ENCODE data around the gene AMOTL1.

The AMOTL1 gene

GRCh38 chr11:94799726-94800125 lies 31.6 kb downstream of the AMOTL1 start:
- TF ChIP-seq CTCF (IDR thresholded peaks at IDR 0.05; ENCODE audit: extremely low read depth, insufficient read depth, missing control alignments): no peak
- in situ Hi-C loops (cut with MboI; ENCODE audit: low pct_unique_long_range_greater_than_20kb, low sequenced_read_pairs, unreplicated experiment): loop anchor here (25.0 kb wide), 1 partner anchor 87 kb away; no protein-coding TSS in a partner anchor
- DNase-seq (ENCODE audit: low spot score): no peak

GRCh38 chr11:94800414-94800813 lies 32.3 kb downstream of the AMOTL1 start:
- TF ChIP-seq CTCF (IDR thresholded peaks at IDR 0.05; ENCODE audit: extremely low read depth, insufficient read depth, missing control alignments): no peak
- in situ Hi-C loops (cut with MboI; ENCODE audit: low pct_unique_long_range_greater_than_20kb, low sequenced_read_pairs, unreplicated experiment): loop anchor here (25.0 kb wide), 1 partner anchor 88 kb away; no protein-coding TSS in a partner anchor
- no peak for DNase-seq (ENCODE audit: low spot score)

- in situ Hi-C loops (cut with MboI; ENCODE audit: low pct_unique_long_range_greater_than_20kb, low sequenced_read_pairs, unreplicated experiment): loop anchor here (25.0 kb wide), 1 partner anchor 90 kb away; no protein-coding TSS in a partner anchor
- TF ChIP-seq CTCF (IDR thresholded peaks at IDR 0.05; ENCODE audit: extremely low read depth, insufficient read depth, missing control alignments): no peak
- DNase-seq (ENCODE audit: low spot score): no peak
Measured at GRCh38 chr11:94801866-94802460, 33.8 kb downstream of the AMOTL1 start.

GRCh38 chr11:94802501-94802900 lies 34.3 kb downstream of the AMOTL1 start:
- in situ Hi-C loops (cut with MboI; ENCODE audit: low pct_unique_long_range_greater_than_20kb, low sequenced_read_pairs, unreplicated experiment): loop anchor here (25.0 kb wide), 1 partner anchor 90 kb away; no protein-coding TSS in a partner anchor
- no peak for DNase-seq (ENCODE audit: low spot score)
- no peak for TF ChIP-seq CTCF (IDR thresholded peaks at IDR 0.05; ENCODE audit: extremely low read depth, insufficient read depth, missing control alignments)

- in situ Hi-C loops (cut with MboI; ENCODE audit: low pct_unique_long_range_greater_than_20kb, low sequenced_read_pairs, unreplicated experiment): loop anchor here (25.0 kb wide), 1 partner anchor 91 kb away; no protein-coding TSS in a partner anchor
- DNase-seq (ENCODE audit: low spot score): no peak
- no peak for TF ChIP-seq CTCF (IDR thresholded peaks at IDR 0.05; ENCODE audit: extremely low read depth, insufficient read depth, missing control alignments)
Measured at GRCh38 chr11:94803491-94803890, 35.3 kb downstream of the AMOTL1 start.

- no peak for DNase-seq (ENCODE audit: low spot score)
- in situ Hi-C loops (cut with MboI; ENCODE audit: low pct_unique_long_range_greater_than_20kb, low sequenced_read_pairs, unreplicated experiment): loop anchor here (25.0 kb wide), 1 partner anchor 93 kb away; no protein-coding TSS in a partner anchor
Measured at GRCh38 chr11:94804874-94805273, 36.7 kb downstream of the AMOTL1 start.

More at GRCh38 chr11:94804874-94805273, 36.7 kb downstream of the AMOTL1 start:
- TF ChIP-seq CTCF (IDR thresholded peaks at IDR 0.05; ENCODE audit: extremely low read depth, insufficient read depth, missing control alignments): no peak
